ENCODE results near the gene SOAT2.
A peak's percentile ranks its signal among the peaks of the same experiment; 100 is the strongest.
"Not testable (repeated sequence)": the region's sequence is repeated elsewhere in the genome, so short reads cannot be mapped to it uniquely, and the experiment has no call there.

Gene SOAT2

DNA sequence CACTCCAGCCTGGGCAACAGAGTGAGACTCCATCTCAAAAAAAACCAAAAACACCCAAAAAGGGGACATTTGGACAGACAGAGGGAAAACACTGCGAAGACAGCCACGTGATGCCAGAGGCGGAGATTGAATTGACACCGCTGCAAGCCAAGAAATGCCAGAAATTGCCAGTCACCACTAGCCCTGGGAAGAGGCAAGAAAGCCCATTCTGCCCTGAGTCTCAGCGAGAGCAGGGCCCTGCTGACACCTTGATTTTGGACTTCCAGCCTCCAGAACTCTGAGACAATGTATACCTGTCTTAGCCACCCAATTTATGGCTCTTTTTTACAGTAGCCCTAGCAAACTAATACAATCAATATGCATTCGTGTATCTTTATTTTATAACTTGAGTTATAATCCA, 13.2 kb upstream of the SOAT2 start:
- no peak for DNase-seq

DNA sequence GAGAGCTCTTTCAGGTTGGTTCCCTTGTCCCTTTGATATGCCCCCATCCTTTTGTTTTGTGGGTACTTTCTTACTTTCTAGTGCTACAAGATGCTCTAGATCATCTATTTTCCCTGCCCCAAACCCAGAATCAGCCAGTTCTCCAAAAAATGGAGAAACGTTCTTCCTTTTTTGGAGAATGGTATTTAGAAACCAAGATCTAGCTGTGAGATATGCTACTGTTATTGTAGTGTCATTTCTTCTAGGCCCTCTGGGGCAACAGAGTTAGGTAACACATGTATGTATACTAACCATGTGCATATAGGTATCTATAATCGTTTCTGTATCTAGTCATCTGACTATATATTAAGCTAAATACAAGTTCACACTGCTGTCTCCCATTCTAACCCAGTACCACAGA, 12.7 kb upstream of the SOAT2 start:
- DNase-seq, result no peak

DNA sequence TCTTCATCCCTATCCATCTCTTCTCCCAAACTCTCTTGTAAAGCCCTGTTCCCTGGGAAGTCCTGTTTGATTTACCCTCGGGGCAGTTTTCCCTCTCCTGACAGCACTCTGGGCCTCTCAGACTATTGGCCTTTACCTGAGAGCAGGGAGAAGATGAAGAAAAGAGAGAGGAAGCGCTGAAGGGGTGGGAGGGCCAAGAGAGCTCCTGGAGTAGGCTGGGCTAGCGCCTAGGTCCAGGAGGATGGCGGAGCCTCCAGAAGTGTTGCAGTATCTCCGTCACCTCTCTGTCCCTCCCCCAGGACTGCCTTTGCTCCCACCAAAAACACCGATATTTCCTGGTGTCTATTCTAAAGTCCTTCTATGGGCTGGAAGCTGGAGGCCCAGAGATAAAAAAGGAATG, 11.5 kb upstream of the SOAT2 start:
- no peak for DNase-seq

DNA sequence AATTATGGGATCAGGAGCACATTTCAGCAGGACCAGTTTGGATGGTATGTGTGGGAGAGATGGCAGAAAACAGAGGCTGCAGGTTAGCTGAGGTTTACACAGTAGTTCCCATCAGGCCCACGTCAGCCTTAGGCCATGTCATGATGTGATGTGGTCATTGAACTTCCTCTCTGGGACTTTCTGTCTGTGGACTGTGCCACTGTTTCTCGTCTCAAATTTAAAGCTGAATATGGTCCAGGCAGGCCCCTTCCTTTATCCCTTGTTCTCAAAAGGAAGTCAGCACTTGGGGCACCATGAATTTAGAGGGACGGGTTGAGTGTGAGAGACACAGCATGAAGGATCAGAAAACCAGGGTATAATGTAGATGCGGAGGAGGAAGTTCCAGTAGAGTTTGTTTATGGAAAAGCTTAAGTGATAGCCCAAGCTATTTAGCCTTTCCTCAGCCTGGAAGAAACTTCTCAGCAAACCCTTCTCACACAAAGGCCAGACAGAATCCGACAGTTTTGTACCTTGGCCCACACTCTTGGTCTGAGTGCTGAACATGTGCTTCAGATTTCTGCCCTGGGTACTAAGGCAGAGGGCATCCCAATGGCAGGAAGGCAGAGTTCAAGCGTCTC, 9.4 kb upstream of the SOAT2 start:
- no peak for DNase-seq

DNA sequence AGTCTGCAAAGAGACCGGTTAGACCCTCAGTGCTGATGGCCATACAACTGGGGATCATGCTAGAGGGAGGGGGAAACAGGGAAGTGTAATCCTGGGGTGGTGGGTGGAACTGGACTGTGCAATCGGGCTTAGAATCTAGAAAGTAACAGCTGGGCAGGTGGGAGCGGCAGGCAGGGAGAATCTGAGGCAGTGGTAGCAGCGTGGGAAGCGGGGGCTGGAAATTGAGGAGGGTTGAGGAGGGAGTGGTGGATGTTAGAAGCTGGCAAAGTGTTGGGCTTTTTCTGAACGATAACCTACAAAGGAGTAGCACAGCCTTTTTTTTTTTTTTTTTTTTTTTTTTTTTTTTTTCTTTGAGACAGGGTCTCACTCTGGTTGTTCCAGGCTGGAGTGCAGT, 8.9 kb upstream of the SOAT2 start:
- no peak for DNase-seq

DNA sequence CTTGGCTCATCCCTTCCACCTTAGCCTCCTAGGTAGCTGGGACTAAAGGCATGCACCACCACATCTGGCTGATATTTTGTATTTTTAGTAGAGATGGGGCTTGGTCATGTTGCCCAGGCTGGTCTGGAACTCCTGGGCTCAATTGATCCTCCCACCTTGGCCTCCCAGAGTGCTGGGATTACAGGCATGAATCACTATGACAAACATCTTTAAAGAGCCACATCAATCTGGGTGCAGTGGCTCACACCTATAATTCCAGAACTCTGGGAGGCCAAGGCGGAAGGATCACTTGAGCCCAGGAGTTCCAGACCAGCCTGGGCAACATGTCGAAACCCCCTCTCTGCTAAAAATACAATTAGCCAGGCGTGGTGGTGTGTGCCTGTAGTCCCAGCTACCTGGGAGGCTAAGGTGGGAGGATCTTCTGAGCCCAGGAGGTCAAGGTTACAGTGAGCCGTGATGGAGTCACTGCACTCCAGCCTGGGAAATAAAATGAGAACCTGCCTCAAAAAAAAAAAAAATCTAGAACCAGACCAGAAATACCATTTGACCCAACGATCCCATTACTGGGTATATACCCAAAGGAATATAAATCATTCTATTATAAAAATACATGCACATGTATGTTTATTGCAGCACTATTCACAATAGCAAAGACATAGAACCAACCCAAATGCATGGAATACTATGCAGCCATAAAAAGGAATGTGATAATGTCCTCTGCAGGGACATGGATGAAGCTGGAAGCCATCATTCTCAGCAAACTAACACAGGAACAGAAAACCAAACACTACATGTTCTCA, 8.3 kb upstream of the SOAT2 start:
- not testable (repeated sequence) for DNase-seq

DNA sequence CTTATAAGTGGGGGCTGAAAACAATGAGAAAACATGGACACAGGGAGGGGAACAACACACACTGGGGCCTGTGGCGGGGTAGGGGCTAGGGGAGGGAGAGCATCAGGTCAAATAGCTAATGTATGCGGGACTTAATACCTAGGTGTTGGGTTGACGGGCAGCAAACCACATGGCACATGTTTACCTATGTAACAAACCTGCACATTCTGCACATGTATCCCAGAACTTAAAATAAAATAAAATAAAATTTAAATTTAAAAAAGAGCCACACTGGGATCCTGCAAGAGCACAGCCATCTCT, 7.7 kb upstream of the SOAT2 start:
- not testable (repeated sequence) for DNase-seq

DNA sequence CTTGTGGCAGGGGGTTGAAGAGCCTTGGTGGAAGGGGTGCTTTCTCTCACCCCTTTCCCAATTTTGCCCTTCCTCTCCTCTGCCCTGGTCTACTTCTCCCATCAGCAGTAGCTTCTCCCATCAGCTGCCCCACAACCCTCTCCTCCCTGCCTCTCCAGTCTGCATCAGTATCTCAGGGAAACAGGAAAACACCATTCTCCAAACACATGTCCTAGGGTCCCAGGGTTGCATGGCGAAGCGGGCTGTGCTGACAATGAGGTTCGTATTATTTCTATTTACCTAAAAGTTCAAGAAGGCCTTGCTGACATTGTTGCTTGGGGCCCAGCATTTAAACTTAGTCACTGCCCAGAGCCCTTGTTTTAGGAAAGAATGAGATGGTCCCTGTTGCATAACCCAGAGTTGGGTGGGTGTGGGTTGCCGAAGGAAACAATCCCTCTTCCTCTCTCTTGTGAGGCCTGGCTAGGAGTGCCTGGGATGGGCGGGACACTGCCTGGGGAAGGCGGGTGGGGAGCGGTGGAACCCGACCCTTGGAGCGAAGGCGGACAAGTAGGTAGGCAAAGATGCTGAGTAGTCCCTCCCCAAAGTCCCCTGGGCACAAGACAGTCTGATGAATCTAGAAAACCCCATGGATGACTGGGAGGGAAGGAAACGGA, 7.1 kb upstream of the SOAT2 start:
- DNase-seq, result no peak

DNA sequence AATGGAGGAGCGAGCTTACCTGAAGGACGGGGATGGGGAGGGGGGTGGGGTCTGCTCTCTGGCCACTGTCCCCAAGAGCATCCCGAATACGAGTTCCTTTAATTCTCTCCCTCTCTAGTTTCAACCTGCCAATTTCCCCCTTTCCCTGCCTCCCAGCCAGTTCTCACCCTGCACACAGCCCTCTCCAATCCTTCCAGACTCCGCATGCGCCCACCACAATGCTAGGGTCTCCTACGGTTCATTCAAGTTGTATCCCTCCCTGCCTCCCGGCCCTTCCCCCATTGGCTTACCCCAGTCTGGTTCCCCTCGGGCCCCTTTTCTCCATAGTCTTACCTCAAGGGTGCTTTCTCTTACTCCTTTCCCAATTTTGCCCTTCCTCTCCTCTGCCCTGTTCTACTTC, 6.5 kb upstream of the SOAT2 start:
- no peak for DNase-seq

DNA sequence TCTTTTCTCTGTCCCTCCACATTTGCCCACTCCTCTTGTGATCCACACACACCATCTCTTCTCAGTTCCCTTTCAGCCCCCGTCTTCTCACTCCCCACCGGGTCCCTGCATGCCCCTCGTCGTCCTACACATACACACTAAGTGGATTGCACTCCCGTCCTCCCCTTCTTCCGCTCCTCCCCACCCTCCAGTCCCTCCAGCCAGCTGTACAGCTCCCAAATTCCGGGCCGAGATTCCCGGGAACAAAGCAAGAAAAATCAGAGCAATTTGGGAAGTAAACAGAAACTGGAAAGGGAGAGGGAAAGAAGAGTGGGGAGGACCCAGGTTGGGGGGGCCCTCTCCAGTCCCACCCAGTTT, 6.1 kb upstream of the SOAT2 start:
- DNase-seq, result no peak

DNA sequence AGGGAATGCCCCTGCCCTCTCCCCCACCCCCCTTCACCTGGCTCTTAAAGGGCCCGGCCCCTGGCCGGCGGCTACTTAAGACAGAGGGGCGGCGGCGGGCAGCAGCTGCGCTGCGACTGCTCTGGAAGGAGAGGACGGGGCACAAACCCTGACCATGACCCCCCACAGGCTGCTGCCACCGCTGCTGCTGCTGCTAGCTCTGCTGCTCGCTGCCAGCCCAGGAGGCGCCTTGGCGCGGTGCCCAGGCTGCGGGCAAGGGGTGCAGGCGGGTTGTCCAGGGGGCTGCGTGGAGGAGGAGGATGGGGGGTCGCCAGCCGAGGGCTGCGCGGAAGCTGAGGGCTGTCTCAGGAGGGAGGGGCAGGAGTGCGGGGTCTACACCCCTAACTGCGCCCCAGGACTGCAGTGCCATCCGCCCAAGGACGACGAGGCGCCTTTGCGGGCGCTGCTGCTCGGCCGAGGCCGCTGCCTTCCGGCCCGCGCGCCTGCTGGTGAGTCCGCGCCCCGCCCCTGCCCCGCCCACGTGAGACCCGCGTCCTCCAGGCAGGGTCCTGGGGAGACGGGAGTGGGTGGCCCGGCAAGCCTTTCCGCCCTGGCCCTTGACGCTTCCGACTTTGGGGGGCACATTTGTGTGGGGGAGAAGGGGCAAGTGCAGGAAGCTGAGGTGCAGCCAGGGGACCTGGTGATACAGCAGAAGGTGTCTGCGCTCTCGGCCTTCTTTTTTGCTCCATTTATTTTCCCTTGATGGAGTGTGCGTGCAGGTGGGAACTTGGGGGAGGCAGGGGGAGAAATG, 5.5 kb upstream of the SOAT2 start, which contains the start of gene IGFBP6:
Gene IGFBP6 (plus strand): TSS at position 104 of the 790 bp plus-strand sequence. CDS start 51 bp downstream, at position 155.
- no peak for DNase-seq

DNA sequence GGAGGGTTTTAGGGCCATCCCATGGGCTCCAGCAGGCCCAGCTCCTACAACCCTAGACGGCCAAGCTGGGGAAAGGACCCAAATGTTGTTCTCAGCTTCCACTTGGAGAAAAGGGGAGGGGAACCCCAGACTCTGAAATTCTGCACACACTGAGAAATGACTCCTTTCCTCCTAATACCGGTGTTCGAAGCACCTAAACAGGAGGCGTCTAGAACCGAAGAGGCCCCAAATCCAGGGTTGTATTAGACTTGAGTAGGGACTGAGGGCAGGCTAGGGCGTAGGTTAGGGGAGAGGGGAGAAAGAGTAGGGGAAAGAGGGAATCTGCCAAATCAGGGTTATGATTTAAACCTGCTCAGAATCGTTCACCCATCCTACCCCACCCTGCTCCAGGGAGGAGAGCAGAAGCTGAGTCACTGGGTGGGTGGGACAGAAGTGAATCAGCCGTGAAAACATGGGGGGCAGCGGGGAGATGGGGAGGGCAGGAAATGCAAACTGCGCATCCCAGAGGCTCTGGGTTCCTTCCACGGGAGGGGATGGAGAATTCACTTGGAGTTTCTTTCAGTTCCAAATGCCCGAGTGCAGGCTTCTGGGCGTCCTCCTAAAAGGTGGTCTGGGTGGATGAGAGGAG, 4.8 kb upstream of the SOAT2 start:
- DNase-seq, result no peak

DNA sequence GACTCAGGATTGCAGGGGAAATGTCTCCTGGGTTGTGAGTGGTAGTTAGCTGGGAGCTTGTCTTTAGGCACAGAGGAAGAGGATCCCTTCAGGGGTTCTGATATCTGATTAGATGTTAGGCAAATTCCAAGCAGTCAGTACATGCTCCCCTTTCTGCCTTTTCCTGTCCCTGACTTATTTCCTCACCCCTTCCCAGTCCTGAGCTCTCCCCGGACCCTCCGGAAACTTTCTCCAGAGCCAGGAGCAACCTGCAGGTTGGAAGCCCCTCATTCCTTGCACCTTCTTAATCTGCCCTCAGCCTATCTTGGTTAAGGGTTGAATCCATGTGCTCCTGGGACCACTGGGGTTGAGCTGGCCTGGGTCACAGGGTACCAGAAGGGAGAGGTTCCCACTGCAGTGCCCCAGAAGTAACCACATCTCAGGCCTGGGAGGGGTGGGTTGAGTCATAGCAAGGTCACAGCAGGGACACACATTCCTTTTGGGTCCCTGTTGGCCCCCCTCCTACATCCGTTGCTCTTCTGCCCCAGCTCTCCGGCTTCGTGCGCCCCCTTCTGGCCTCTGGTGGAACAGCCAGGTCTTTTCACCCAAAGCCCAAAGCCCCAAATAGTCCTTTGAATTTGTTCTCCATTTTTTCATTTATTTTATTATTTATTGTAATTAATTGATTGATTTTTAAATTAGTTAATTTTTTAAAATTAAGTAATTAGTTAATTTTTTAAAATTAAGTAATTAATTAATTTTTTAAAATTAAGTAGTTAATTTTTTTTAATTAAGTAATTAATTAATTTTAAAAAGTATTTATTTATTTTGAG, 4.0 kb upstream of the SOAT2 start:
- DNase-seq, result peak; percentile 28

DNA sequence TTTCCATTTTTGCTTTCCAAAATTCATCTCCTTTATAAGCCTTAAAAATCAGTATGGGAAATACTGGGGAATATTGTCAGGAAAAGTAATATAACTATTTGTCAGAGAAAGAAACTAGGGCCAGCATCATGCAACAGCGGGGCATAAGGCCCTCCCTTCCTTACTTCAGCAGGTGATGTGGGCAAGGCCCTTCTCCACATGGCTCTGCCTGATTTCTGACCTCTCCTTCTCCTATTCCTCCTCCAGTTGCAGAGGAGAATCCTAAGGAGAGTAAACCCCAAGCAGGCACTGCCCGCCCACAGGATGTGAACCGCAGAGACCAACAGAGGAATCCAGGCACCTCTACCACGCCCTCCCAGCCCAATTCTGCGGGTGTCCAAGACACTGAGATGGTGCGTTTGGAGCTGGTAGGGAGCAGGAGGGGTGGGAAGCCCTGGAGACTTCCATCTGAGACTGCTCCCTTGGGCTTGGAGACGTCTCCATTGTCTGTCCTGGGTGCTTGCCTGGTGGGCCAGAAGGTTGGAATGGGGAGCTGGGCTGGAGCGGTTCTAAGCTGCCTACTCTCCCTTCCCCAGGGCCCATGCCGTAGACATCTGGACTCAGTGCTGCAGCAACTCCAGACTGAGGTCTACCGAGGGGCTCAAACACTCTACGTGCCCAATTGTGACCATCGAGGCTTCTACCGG, 2.7 kb upstream of the SOAT2 start:
- no peak for DNase-seq

DNA sequence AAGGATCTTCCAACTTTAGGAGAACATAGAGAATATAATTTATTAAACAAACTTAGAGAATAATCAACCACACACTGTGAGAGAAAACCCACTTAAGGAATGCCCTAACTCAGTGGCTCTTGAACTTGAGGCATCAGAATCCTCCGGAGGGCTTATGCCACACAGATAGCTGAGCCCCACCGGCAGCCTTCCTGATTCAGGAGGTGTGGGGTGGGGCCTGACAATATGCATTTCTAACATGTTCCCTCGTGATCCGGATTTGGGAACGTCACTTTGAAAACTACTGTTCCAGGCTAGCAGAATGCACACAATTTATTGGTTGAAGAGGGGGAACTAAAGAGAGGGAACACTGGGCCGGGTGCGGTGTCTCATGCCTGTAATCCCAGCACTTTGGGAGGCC, 2.0 kb upstream of the SOAT2 start:
- DNase-seq, result no peak

DNA sequence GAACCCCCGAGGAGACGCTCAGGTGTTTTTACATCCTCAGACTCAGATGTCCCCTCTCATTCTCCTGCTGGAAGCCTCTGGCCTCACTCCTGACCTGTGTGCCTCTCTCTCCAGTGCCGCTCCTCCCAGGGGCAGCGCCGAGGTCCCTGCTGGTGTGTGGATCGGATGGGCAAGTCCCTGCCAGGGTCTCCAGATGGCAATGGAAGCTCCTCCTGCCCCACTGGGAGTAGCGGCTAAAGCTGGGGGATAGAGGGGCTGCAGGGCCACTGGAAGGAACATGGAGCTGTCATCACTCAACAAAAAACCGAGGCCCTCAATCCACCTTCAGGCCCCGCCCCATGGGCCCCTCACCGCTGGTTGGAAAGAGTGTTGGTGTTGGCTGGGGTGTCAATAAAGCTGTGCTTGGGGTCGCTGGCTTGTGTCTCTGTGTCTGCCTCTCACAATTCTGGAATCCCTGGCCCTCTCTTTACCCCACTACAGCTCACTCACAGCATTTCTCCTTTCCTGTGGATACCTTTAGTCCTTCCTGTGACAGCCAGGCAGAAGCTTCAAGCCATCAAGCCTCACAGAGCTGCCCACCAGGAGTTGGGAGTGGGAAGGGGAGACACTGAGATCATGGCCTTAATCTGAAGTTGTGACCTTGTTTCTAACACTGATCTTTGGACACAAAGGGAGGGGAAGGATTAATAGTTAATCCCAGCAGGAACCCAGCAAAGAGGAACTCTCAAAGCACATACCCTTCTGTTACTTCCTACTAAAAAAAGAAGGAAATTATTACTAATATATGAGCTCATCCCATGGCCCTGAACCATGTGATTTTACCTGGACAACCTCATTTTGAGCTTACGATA, 1.1 kb upstream of the SOAT2 start:
- DNase-seq, result no peak

DNA sequence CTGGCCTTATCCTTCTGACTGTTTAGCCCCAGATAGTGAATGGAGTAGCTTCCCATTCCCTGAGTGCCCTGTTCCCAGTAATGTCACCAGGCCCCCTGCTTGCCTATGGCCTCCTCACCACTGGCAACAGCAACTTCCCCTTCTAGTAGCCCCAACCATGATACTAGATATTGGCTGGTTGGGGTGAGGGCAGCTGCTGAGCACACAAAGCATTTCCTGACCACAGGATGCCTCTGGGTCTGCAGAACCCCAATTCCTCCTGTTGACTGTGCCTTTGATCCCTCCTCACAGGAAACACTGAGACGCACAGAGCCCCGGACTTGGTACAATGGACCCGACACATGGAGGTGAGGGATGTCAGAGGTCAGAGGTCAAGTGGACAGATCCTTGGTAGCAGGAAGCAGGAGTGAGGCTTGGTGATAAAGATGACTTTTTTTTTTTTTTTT, 597 bp downstream of the SOAT2 start:
- DNase-seq, result no peak

DNA sequence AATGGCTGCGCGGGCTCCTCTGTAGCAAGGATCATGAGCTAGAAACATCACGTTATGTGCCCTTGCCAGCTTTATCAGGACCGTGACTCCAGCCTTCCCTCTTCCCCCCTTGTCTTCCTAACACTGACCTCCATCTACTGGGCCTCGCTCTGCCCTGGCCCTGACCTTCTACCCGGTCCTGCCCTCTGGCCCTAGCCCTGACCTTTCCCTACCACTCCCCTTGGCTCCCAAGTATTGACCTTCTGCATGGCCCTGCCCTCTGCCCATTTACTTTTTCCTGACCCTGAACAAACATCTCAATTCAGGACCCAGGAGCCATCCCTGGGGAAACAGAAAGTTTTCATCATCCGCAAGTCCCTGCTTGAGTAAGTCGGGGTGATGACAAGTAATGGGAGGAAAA, 2.0 kb downstream of the SOAT2 start:
- no peak for DNase-seq

DNA sequence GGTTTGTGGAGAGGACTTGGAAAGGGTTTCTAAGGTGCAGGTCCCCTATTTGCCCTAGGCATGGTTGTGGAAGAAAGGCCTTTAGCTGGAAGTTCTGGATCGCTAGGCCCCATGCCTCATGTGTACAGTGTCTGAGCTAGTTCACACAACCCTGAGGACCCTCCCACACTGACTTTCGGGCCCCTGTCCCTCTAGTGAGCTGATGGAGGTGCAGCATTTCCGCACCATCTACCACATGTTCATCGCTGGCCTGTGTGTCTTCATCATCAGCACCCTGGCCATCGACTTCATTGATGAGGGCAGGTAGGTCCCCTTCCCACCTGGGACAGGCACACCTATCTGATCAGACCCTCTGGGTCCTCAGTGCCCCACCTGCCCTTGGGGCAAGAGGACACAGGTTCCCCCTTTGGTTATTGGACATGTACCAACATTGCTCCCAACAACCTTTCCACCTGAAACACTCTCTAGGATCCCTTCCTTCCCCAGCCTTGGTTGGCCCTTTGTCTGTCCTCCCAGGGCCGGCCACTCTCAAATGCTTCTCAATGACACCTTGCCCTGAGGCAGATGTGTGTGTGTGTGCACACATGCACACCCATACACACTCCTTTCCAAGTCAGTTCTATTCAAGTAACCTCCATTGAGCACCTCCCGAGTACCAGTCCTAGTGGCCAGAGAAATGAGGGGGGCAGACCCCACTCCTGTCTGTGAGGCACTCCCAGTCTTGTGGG, 2.6 kb downstream of the SOAT2 start:
- DNase-seq, result no peak

DNA sequence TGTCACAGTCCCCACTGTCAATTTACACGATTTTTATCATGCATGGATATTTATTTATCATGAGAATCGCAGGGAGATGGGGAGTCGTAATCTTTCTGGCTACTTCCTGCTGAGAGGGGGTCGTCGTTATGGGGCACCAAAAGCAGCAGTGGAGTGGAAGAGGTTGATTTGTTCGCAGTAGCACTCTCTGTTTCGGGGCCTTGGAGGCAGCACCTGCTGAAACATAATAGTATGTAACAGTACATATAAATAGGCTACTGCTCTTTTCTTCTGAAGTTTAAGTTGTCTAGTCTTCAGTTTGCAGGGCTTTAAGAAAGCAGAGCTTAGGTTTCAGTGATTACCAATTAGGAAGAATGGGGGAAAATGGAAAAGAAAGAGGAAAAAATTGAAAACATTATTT, 3.8 kb downstream of the SOAT2 start:
- no peak for DNase-seq
